Loucy (cell line): Measurements from ENCODE around the gene DRAXIN.

Experiments
- H2AFZ ChIP-seq: fragments of 200-600 bp; sonication (generic); 2 replicates; pipeline ENCODE4 v1.6.0; 2016; ENCODE audit warnings: antibody characterized with exemption, mild to moderate bottlenecking, low read length, moderate library complexity
- H3F3A ChIP-seq: fragments of 200-600 bp; 2 replicates; pipeline ENCODE4 v1.6.0; 2016; ENCODE audit warnings: antibody characterized with exemption, low read depth, mild to moderate bottlenecking
- H3K27me3 ChIP-seq: fragments of 200-600 bp; sonication (generic); 2 replicates; pipeline ENCODE4 v1.6.1; 2014; ENCODE audit warnings: low read length, mild to moderate bottlenecking; ENCODE audit not compliant: insufficient read depth, poor library complexity, severe bottlenecking
- H3K36me3 ChIP-seq: fragments of 200-600 bp; sonication (generic); 2 replicates; pipeline ENCODE4 v1.6.1; 2016; ENCODE audit warnings: low read length; ENCODE audit not compliant: insufficient read depth
- H3K4me1 ChIP-seq: fragments of 200-600 bp; sonication (generic); 2 replicates; pipeline ENCODE4 v1.5.1; 2014; ENCODE audit warnings: low read length, mild to moderate bottlenecking; ENCODE audit not compliant: insufficient read depth, poor library complexity, severe bottlenecking
- H3K4me2 ChIP-seq: fragments of 200-600 bp; sonication (generic); 2 replicates; pipeline ENCODE4 v1.6.0; 2014; ENCODE audit warnings: antibody characterized with exemption, low read length, low read depth, mild to moderate bottlenecking; ENCODE audit not compliant: poor library complexity, severe bottlenecking
- H3K4me3 ChIP-seq: fragments of 200-600 bp; sonication (generic); 2 replicates; pipeline ENCODE4 v1.5.1; 2014; ENCODE audit warnings: low read length, mild to moderate bottlenecking, mixed read lengths; ENCODE audit not compliant: poor library complexity, severe bottlenecking
- H3K79me2 ChIP-seq: fragments of 200-600 bp; sonication (generic); 2 replicates; pipeline ENCODE4 v1.6.1; 2014; ENCODE audit warnings: low read length; ENCODE audit not compliant: insufficient read depth
- H3K9ac ChIP-seq: fragments of 200-600 bp; sonication (generic); 2 replicates; pipeline ENCODE4 v1.6.0; 2014; ENCODE audit warnings: mild to moderate bottlenecking, low read depth, low read length, moderate library complexity; ENCODE audit not compliant: poor library complexity, severe bottlenecking
- H3K9me2 ChIP-seq: fragments of 200-600 bp; sonication (generic); replicated peaks from 2 replicates; pipeline ENCODE4 v1.6.1; 2016; ENCODE audit warnings: low read depth, low read length, mixed read lengths
- H3K9me3 ChIP-seq: fragments of 200-600 bp; sonication (generic); 2 replicates; pipeline ENCODE4 v1.6.1; 2014; ENCODE audit warnings: mild to moderate bottlenecking, antibody characterized with exemption, low read length, low read depth; ENCODE audit not compliant: insufficient read depth
- H4K20me1 ChIP-seq: fragments of 200-600 bp; sonication (generic); 2 replicates; pipeline ENCODE4 v1.6.0; 2014; ENCODE audit warnings: antibody characterized with exemption, low read length, mild to moderate bottlenecking; ENCODE audit not compliant: insufficient read depth, poor library complexity, severe bottlenecking
- CTCF ChIP-seq: fragments of 200-600 bp; sonication (generic); conservative IDR thresholded peaks from 2 replicates; pipeline ENCODE4 v1.5.1; 2014; ENCODE audit warnings: mild to moderate bottlenecking, antibody characterized with exemption, low read length
- EZH2phosphoT487 ChIP-seq: fragments of 200-600 bp; IDR thresholded peaks from 2 replicates; pipeline ENCODE4 v1.6.1; 2018; ENCODE audit warnings: antibody characterized with exemption, mild to moderate bottlenecking, moderate library complexity, borderline replicate concordance

Gene DRAXIN

GRCh38 chr1:11719313-11720032, 28.0 kb downstream of the DRAXIN start:
- peak overlapping the region; percentile 75 for H3K4me3 ChIP-seq
- no peaks in the 10 kb centered on the region for H3K79me2 ChIP-seq
- H2AFZ ChIP-seq: peak overlapping the region; percentile 80
- no peaks in the 10 kb centered on the region; the same call in 1 of the 2 replicates for H3F3A ChIP-seq
- H3K27me3 ChIP-seq: no peaks in the 10 kb centered on the region
- H3K9ac ChIP-seq: peak overlapping the region; percentile 76
- no peaks in the 10 kb centered on the region for H3K36me3 ChIP-seq
- no peaks in the 10 kb centered on the region for H4K20me1 ChIP-seq
- H3K4me1 ChIP-seq: peaks cover 12% of the 10 kb centered on the region
- no peaks in the 10 kb centered on the region for H3K9me3 ChIP-seq
- no peaks in the 10 kb centered on the region for H3K9me2 ChIP-seq
- peak overlapping the region; percentile 83 for H3K4me2 ChIP-seq
- no peak for TF ChIP-seq EZH2phosphoT487
- TF ChIP-seq CTCF: peak; percentile 99

DNA sequence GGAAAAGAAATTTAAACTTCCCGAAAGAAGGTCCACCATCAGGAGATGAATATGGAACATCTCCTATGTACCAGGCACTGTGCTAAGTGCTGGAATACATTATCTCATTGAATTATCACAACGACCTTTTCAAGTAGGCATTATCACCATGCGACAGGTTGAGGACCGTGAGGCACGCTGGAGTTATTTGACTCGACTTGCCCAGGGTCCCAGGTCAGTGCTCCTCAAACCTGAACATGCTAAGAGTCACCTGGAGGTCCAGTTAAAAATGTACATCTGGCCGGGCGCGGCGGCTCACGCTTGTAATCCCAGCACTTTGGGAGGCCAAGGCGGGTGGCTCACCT, 28.5 kb downstream of the DRAXIN start:
- no peaks in the 10 kb centered on the region for H3K79me2 ChIP-seq
- H3F3A ChIP-seq: no peaks in the 10 kb centered on the region; the same call in 1 of the 2 replicates
- H4K20me1 ChIP-seq: no peaks in the 10 kb centered on the region
- H3K4me3 ChIP-seq: peak overlapping the region; percentile 75
- H3K9ac ChIP-seq: peak overlapping the region; percentile 76
- peak overlapping the region; percentile 83 for H3K4me2 ChIP-seq
- no peaks in the 10 kb centered on the region for H3K36me3 ChIP-seq
- no peak overlapping the region; the same call in 1 of the 2 replicates for H2AFZ ChIP-seq
- peaks cover 17% of the 10 kb centered on the region for H3K4me1 ChIP-seq
- TF ChIP-seq CTCF (no peak), EZH2phosphoT487 (no peak)
- no peaks in the 10 kb centered on the region for H3K9me3 ChIP-seq
- no peaks in the 10 kb centered on the region for H3K27me3 ChIP-seq
- H3K9me2 ChIP-seq: no peaks in the 10 kb centered on the region

- H3K9me3 ChIP-seq: no peaks in the 10 kb centered on the region
- no peaks in the 10 kb centered on the region for H4K20me1 ChIP-seq
- H3F3A ChIP-seq: no peaks in the 10 kb centered on the region; the same call in 1 of the 2 replicates
- H3K9ac ChIP-seq: no peak overlapping the region
- no peaks in the 10 kb centered on the region for H3K27me3 ChIP-seq
- H3K4me1 ChIP-seq: peaks cover 18% of the 10 kb centered on the region
- H3K4me3 ChIP-seq: no peak overlapping the region
- no peaks in the 10 kb centered on the region for H3K79me2 ChIP-seq
- H3K36me3 ChIP-seq: no peaks in the 10 kb centered on the region
- no peaks in the 10 kb centered on the region for H3K9me2 ChIP-seq
- TF ChIP-seq EZH2phosphoT487: no peak
- no peak for TF ChIP-seq CTCF
- no peak overlapping the region for H2AFZ ChIP-seq
- H3K4me2 ChIP-seq: no peak overlapping the region
Observed at GRCh38 chr1:11720525-11720924, 29.0 kb downstream of the DRAXIN start.
